Activated CD4-positive, alpha-beta T cell treated with anti-CD3 and anti-CD28 coated beads, Interleukin-2, amount 10 ng/mL, durations not matched to agents 7 days and 5 days (primary cell): ENCODE measurements around the gene PTTG1IP. TPM values are rescaled to one million over a fixed set of nuclear protein-coding genes. Genes with fewer than 3 reads are reported as not detected.

Experiments used
- CTCF ChIA-PET: fragments of 350-600 bp; sonication (Branson Sonifier 250); formaldehyde crosslinking; loops from one replicate; lab custom pipeline; 2021; ENCODE audit warnings: antibody characterized with exemption; lab: Charles Lee
- POLR2A ChIA-PET: fragments of 350-600 bp; sonication (Branson Sonifier 250); formaldehyde crosslinking; loops from one replicate; lab custom pipeline; 2021; ENCODE audit warnings: antibody characterized with exemption; lab: Charles Lee
- DNase-seq: peaks from one replicate; pipeline ENCODE4 v3.0.0-alpha.2; 2020
- H3K27ac Mint-ChIP-seq: one replicate; pipeline ENCODE4 v1.8.0; 2021; ENCODE audit warnings: mild to moderate bottlenecking, moderate library complexity, mixed read lengths
- H3K27me3 Mint-ChIP-seq: one replicate; pipeline ENCODE4 v1.8.0; 2021; ENCODE audit warnings: mixed read lengths
- H3K36me3 Mint-ChIP-seq: one replicate; pipeline ENCODE4 v1.8.0; 2021; ENCODE audit warnings: low read depth, mixed read lengths
- H3K4me1 Mint-ChIP-seq: one replicate; pipeline ENCODE4 v1.8.0; 2021; ENCODE audit warnings: mixed read lengths
- H3K4me3 Mint-ChIP-seq: one replicate; pipeline ENCODE4 v1.8.0; 2021; ENCODE audit warnings: mild to moderate bottlenecking, moderate library complexity, mixed read lengths
- H3K9me3 Mint-ChIP-seq: one replicate; pipeline ENCODE4 v1.8.0; 2021; ENCODE audit warnings: mixed read lengths
- total RNA-seq, 2 experiments: library from RNA; stranded (reverse); gene quantifications; one replicate each; pipeline ENCODE4 v1.2.3, GENCODE V29; 2021

Gene PTTG1IP
- total RNA-seq, 2 experiments from 2014 or later, result 70.2 to 79.9 TPM

DNA sequence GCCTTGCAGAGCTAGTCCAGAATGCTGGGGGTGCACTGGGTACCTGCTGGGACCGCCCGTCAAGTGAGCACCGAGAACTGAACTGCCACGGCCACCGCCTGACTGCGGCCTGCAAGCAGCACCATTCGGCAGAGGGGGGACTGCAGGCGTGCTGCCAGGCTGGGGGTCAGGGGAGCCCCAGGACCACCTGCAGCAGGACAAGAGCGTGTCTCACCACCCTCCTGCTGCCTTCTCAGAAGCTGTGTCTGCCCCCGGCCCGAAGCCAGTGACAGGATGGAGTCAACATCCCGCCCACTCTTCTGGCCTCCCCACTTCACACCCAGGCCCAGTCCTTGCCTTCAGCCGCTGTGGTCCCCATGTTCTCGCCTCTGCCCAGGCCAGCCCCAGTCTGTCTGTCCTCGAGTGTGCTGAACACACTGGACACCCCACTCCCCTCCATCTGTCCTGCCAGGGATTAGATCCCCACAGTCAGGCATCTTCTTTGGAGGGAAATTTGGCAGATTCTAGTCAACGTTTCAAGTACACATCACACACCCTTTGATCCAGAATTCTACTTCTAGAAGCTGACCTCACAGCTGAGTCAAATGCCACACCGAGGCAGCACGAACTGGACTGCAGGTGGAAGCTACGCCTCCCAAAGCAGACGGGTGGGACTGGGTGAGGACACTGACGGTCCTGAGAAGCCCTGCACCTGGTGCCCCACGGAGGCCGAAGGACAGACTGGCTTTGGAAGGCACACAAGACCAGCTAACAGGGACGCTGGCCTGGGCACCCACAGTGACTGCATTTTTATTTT, 26.0 kb downstream of the PTTG1IP start:
- H3K4me3 Mint-ChIP-seq, result no peak overlapping the region
- POLR2A ChIA-PET, result no interaction called here
- peaks cover 35% of the 10 kb centered on the region for H3K4me1 Mint-ChIP-seq
- DNase-seq, result no peak
- H3K27ac Mint-ChIP-seq, result no peak overlapping the region
- H3K27me3 Mint-ChIP-seq, result no peaks in the 10 kb centered on the region
- H3K36me3 Mint-ChIP-seq, result peaks cover 12% of the 10 kb centered on the region
- H3K9me3 Mint-ChIP-seq, result no peaks in the 10 kb centered on the region
- CTCF ChIA-PET, result interaction anchor here (1.2 to 1.7 kb wide), 2 partner anchors 25 to 158 kb away, joined by 3 to 4 read pairs; no protein-coding TSS in a partner anchor

DNA sequence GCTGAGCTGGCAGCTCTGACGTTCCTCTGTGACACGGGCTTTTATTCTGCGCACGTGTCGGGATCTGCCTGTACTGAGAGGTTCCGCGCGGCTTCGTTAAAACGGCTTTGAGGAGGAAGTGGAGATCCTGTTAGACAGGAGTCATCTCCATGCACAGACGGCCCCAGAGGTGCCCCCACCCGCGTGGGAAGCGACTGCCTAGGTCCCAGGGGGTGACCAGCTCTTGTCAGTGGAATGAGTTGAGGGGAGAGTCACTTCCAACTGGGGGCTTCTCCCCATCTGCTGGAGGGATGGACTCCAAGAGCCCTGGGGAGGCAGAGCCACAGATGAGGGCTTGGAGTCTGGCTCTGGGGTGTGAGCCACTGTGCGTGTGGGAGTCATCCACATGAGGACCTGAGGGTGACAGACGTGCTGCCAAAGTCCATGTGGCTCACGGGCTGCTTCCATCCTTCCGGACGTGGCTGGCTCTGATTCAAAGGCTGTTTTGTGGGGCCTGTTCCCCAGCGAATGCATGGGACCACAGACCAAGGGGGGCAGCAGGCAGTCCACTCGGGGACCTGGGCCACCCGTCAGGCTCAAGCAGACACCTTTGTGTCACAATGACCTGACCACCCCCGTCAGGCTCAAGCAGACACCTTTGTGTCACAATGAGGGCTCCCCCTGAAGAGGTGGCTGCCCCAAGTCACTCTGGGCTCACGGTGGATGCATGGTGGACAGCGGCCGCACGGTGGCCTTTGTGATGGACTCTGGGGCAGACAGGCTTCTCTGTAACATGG, 26.8 kb downstream of the PTTG1IP start:
- Mint-ChIP-seq H3K4me3 (peak overlapping the region; percentile 55), H3K36me3 (peaks cover 11% of the 10 kb centered on the region), H3K27ac (peak overlapping the region; percentile 52), H3K27me3 (peaks cover 3% of the 10 kb centered on the region), H3K4me1 (peaks cover 27% of the 10 kb centered on the region), H3K9me3 (no peaks in the 10 kb centered on the region)
- peak; percentile 57 for DNase-seq
- POLR2A ChIA-PET, result no interaction called here
- CTCF ChIA-PET, result interaction anchor here (1.2 to 1.7 kb wide), 2 partner anchors 24 to 159 kb away, joined by 3 to 4 read pairs; no protein-coding TSS in a partner anchor

DNA sequence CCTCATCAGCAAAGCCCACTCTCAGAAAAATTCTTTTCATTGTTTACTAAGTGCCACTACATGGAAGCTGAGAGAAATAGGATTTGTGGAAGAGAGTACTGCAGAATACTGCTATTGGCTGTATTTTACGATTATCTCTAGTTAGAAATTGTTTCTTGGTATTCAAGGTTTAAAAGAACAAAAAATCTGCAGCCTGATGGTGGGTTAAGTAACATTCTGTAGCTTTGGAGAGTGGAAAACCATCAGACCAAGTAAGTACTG, 27.3 kb downstream of the PTTG1IP start:
- Mint-ChIP-seq H3K4me1 (peaks cover 22% of the 10 kb centered on the region), H3K27ac (peak overlapping the region; percentile 52), H3K4me3 (peak overlapping the region; percentile 55), H3K27me3 (peaks cover 3% of the 10 kb centered on the region), H3K36me3 (peaks cover 11% of the 10 kb centered on the region), H3K9me3 (no peaks in the 10 kb centered on the region)
- no peak for DNase-seq
- POLR2A ChIA-PET, result no interaction called here
- CTCF ChIA-PET, result no interaction called here

DNA sequence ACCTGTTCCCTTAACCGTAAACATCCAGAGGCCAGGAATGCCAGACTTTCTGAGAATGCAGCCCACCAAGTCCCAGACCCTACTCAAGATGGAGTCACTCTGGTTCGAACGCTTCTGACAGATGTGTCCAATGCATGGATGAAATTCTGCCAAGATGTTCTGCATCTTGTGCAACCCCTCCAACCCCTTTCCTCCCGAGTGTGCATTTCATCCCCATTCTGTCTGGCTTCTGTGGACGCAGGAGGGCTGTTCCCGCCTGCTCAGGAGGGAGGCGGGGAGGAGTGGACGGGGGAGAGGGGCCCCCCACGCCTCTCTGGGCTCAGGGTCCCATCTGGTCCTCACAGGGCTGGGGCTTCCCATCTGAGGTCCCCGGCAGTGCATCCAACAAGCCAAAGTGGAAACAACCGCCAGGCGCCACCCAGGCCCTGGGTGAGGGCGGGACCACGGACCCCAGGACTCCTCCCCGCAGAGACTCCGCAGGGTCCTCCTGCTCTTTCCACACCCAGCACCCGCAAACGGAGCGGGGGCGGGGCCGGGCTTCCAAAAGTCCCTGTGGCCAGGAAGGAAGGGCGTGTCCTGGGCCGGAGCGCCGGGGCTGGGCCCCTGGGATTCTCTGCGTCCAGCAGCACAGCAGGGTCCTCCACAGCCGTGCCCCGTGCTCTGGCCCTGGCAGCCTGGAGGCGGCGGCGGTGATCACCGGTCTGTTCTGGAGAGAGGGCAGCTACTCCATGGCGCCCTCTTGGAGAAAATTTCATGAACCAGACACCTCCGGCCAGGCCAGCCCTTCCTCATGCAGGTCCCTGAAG, 27.9 kb downstream of the PTTG1IP start:
- Mint-ChIP-seq H3K27me3 (peaks cover 3% of the 10 kb centered on the region), H3K36me3 (peaks cover 8% of the 10 kb centered on the region), H3K27ac (no peak overlapping the region), H3K4me1 (peaks cover 19% of the 10 kb centered on the region), H3K9me3 (no peaks in the 10 kb centered on the region), H3K4me3 (peak overlapping the region; percentile 55)
- CTCF ChIA-PET, result interaction anchor here (0.7 kb wide), 1 partner anchor 51 kb away, joined by 3 read pairs; no protein-coding TSS in a partner anchor
- peak; percentile 55 for DNase-seq
- POLR2A ChIA-PET, result no interaction called here

DNA sequence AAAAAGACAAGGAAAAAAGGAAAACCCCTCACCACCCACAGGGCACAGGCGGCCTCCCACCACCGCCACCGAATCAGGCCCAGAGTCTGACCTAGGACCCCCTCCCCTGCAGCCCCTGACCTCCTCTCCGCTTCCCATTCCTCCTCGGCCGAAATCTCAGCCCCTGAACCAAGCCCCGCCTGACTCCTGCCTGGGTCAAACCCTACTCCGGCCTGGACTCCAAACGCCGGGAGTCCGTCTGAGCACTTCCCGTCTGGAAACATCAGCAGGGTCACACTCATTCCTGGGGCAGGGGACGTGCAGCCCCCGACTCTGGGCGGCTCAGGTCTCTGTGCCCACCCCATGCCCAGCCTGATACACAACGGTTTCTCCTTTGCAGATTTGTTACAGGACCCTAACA, 29.2 kb downstream of the PTTG1IP start:
- peaks cover 2% of the 10 kb centered on the region for H3K36me3 Mint-ChIP-seq
- no peaks in the 10 kb centered on the region for H3K9me3 Mint-ChIP-seq
- peaks cover 19% of the 10 kb centered on the region for H3K4me1 Mint-ChIP-seq
- no peak overlapping the region for H3K27ac Mint-ChIP-seq
- POLR2A ChIA-PET, result no interaction called here
- H3K4me3 Mint-ChIP-seq, result no peak overlapping the region
- CTCF ChIA-PET, result interaction anchor here (0.6 kb wide), 2 partner anchors 39 to 491 kb away, joined by 3 to 4 read pairs; no protein-coding TSS in a partner anchor
- no peak for DNase-seq
- peaks cover 3% of the 10 kb centered on the region for H3K27me3 Mint-ChIP-seq

DNA sequence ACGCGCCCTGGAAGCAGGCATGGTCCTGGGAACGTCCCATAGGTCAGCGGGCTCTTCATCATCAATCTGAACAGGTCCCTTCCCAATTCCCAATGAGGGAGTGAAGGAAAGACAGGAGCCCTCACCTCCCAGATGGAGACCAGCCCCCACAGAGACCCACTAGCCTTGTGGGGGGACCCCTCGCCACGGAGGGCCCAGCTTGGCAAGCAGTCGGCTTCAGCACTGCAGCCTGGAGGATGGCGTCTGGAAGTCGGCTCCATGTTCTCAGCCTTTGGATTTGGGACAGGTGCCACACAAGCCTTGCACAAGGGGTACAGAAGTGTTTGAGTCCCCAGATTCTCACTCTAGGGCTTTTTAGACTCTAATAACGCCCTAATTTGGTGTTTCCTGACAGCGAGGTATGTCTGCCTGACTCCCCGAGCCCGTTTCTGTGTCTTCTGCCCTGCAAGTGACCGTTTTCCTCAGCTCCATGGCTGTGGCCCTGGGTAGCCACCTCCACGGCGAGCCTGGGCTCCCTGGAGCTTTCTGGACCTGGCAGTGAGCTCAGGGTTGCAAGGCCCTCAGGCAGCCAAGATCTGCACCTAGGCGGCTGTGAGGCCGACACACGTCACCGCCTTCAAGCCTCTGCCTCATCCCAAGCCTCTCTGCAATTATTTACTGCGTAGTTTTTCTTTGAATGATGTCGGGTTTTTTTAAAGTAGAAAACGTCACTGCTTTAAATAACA, 30.6 kb downstream of the PTTG1IP start:
- Mint-ChIP-seq H3K27me3 (peaks cover 3% of the 10 kb centered on the region), H3K36me3 (no peaks in the 10 kb centered on the region), H3K4me3 (no peak overlapping the region), H3K27ac (peak overlapping the region; percentile 42), H3K9me3 (no peaks in the 10 kb centered on the region), H3K4me1 (peaks cover 19% of the 10 kb centered on the region)
- ChIA-PET CTCF (no interaction called here), POLR2A (no interaction called here)
- no peak for DNase-seq

DNA sequence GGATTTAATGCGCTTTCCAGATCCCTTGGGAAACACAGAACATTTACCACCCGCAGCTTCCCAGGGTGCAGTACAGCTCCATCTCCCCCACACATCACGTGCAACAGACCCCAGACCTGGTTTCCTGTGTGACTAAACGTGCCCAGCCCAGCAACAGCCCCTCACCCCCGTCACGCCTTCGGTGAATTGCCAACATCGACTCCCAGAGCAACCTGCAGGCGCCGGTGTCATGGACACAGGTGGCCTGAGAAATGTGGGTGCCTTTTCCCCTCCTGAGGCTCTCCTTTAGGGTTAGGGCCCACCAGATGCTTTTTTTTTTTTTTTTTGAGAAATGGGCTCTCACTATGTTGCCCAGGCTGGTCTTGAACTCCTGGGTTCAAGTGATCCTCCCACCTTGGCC, 31.4 kb downstream of the PTTG1IP start:
- ChIA-PET CTCF (no interaction called here), POLR2A (no interaction called here)
- no peaks in the 10 kb centered on the region for H3K36me3 Mint-ChIP-seq

DNA sequence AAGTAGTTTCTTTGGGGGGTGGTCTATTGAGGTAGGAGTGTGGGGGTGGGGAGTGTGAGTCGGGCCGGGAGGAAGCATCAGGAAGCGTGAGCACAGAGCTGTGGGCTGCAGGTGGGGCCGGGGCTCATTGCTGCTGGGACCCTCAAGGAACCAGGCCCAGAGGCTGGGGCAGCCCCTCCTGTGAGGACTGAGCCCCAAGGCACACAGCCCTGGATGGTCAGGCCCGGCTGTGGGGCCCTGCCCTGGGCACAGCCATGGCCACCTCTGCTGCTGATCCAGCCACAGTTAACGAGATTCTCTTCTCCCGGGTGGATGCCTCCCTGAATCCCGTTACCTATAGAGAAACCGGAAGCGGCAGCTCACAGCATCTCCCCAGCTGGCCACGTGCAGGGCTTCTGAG, 32.7 kb downstream of the PTTG1IP start:
- ChIA-PET CTCF (interaction anchor here (0.6 kb wide), 1 partner anchor 369 kb away, joined by 3 read pairs; no protein-coding TSS in a partner anchor), POLR2A (no interaction called here)
- peaks cover 3% of the 10 kb centered on the region for H3K27me3 Mint-ChIP-seq
- no peak overlapping the region for H3K27ac Mint-ChIP-seq
- no peaks in the 10 kb centered on the region for H3K36me3 Mint-ChIP-seq
- H3K4me1 Mint-ChIP-seq, result peaks cover 7% of the 10 kb centered on the region
- no peak for DNase-seq
- H3K9me3 Mint-ChIP-seq, result no peaks in the 10 kb centered on the region
- H3K4me3 Mint-ChIP-seq, result no peak overlapping the region

More for the DNA sequence above, 31.4 kb downstream of the PTTG1IP start:
- no peaks in the 10 kb centered on the region for H3K9me3 Mint-ChIP-seq
- no peak overlapping the region for H3K4me3 Mint-ChIP-seq
- peaks cover 3% of the 10 kb centered on the region for H3K27me3 Mint-ChIP-seq
- DNase-seq, result no peak
- H3K27ac Mint-ChIP-seq, result no peak overlapping the region
- H3K4me1 Mint-ChIP-seq, result peaks cover 17% of the 10 kb centered on the region

DNA sequence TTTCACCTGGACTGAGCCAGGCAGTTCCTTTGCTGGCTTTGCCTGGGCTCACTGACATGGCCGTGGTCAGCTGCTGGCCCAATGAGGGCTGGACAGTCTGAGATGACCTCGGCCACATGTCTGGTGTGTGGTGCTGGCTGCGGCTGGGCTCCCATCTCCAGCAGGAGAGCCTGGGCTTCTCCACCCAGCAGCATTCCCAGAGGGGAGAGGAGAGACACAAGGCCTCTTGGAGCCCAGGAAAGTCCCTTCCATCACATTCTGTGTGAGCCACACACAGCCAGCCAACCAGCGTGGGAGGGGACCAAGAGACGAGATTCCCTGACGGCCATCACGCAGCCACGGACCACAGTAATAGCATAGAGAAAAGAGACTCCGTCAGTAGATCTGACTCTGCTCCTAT, 34.5 kb downstream of the PTTG1IP start:
- no peaks in the 10 kb centered on the region for H3K4me1 Mint-ChIP-seq
- CTCF ChIA-PET, result no interaction called here
- POLR2A ChIA-PET, result no interaction called here
- H3K27ac Mint-ChIP-seq, result no peak overlapping the region
- H3K4me3 Mint-ChIP-seq, result no peak overlapping the region
- no peaks in the 10 kb centered on the region for H3K9me3 Mint-ChIP-seq
- H3K27me3 Mint-ChIP-seq, result peaks cover 3% of the 10 kb centered on the region
- DNase-seq, result no peak
- H3K36me3 Mint-ChIP-seq, result no peaks in the 10 kb centered on the region

DNA sequence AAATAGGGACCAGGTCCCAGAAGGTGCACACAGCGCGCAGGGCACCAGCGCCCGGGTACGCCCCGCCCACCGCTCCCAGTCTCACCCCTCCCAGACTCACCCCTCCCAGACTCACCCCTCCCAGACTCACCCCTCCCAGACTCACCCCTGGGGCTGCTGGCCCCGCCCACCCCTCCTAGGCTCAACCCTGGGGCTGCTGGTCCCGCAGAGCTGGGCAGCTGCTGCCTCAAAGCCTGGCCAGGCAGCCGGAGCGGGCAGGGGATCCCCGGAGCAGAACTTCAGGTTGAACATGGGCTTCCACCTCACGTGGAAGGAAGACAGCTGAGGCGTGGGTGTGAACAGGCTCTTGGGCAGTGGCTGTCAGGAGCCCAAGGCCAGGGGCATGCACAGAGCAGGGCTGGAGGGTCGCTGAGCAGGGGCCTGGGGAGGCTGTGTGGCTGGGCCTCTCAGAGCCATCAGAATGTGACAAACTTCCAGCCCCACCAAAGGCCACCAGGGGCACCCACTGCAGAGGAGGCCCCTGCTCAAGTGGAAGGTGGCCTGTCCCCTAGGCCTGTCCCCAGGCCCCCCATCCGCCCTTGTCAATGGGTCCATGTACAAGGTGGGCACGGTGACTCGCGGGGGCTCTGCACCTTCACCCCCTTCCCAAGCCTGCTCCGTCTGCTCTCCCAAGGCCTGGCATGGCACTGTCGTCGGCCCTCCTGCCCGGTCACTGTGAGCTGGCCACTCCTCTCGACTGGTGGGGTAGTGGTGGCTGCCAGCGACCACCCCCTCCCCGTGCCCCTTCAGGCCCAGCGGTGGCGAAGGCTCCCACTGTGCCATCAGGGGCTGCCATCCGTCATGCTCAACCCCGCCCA, 35.2 kb downstream of the PTTG1IP start:
- no peak overlapping the region for H3K27ac Mint-ChIP-seq
- no peak overlapping the region for H3K4me3 Mint-ChIP-seq
- ChIA-PET POLR2A (no interaction called here), CTCF (no interaction called here)
- no peaks in the 10 kb centered on the region for H3K4me1 Mint-ChIP-seq
- DNase-seq, result no peak
- H3K27me3 Mint-ChIP-seq, result peaks cover 3% of the 10 kb centered on the region
- no peaks in the 10 kb centered on the region for H3K36me3 Mint-ChIP-seq
- no peaks in the 10 kb centered on the region for H3K9me3 Mint-ChIP-seq

DNA sequence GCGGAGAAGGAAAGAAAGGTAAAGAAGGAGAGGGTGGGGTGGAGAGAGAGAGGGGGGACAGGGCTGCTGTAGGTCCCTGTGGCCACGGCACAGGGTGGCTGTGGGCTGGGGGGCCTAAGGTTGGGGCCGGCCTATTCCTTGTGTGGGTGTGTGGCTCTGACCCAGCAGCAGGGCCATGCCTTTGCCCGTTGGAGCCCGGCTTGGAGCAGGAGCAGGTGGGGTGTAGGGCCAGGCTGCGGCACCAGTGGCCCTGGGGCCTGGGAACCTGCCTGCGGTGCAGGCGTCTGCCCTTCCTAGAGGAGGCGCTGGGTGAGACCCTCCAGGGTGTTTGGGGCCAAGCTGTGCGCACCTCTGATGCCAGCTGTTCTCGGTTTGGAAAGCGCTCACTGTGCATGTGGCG, 36.0 kb downstream of the PTTG1IP start:
- Mint-ChIP-seq H3K36me3 (no peaks in the 10 kb centered on the region), H3K27ac (no peak overlapping the region), H3K27me3 (peaks cover 3% of the 10 kb centered on the region), H3K4me3 (no peak overlapping the region), H3K4me1 (no peaks in the 10 kb centered on the region), H3K9me3 (no peaks in the 10 kb centered on the region)
- ChIA-PET POLR2A (no interaction called here), CTCF (no interaction called here)
- DNase-seq, result no peak
